Neural cell (in vitro differentiated cells): Measurements from ENCODE around the gene LIMD2. TPM values are rescaled to one million over a fixed set of nuclear protein-coding genes. Genes with fewer than 3 reads are reported as not detected.

ENCODE experiments used
- H2AFZ ChIP-seq: fragments of 200-600, 300-800 bp; sonication (generic), shearing (Covaris generic); 2 replicates; pipeline ENCODE4 v1.6.0; 2014; ENCODE audit warnings: low read depth, mild to moderate bottlenecking, antibody characterized with exemption, low read length, moderate library complexity
- H3F3A ChIP-seq: fragments of 200-600 bp; shearing (Covaris generic); 2 replicates; pipeline ENCODE4 v1.6.1; 2016; ENCODE audit warnings: mild to moderate bottlenecking, moderate library complexity, mixed read lengths, antibody characterized with exemption, low read length; ENCODE audit not compliant: insufficient read depth, poor library complexity, severe bottlenecking
- H3K27ac ChIP-seq: fragments of 200-600, 300-800 bp; sonication (generic), shearing (Covaris generic); 2 replicates; pipeline ENCODE4 v1.5.1; 2014; ENCODE audit warnings: mild to moderate bottlenecking, low read length, moderate library complexity
- H3K27me3 ChIP-seq: fragments of 300-800, 200-600 bp; sonication (generic), shearing (Covaris generic); 2 replicates; pipeline ENCODE4 v1.6.0; 2014; ENCODE audit warnings: mild to moderate bottlenecking, low read depth, low read length, moderate library complexity; ENCODE audit not compliant: insufficient read depth
- H3K36me3 ChIP-seq: fragments of 300-800, 200-600 bp; sonication (generic), shearing (Covaris generic); 2 replicates; pipeline ENCODE4 v1.5.1; 2014; ENCODE audit warnings: mild to moderate bottlenecking, antibody characterized with exemption, low read length, moderate library complexity; ENCODE audit not compliant: insufficient read depth
- H3K4me2 ChIP-seq: fragments of 300-800, 200-600 bp; sonication (generic), shearing (Covaris generic); 2 replicates; pipeline ENCODE4 v1.6.0; 2014; ENCODE audit warnings: mild to moderate bottlenecking, low read length
- H3K4me3 ChIP-seq: fragments of 300-800, 200-600 bp; sonication (generic), shearing (Covaris generic); 2 replicates; pipeline ENCODE4 v1.5.1; 2014; ENCODE audit warnings: mild to moderate bottlenecking, low read length, moderate library complexity
- H3K79me2 ChIP-seq: fragments of 200-600 bp; shearing (Covaris generic); replicated peaks from 2 replicates; pipeline ENCODE4 v1.6.0; 2014; ENCODE audit warnings: mild to moderate bottlenecking, low read length, moderate library complexity; ENCODE audit not compliant: insufficient read depth
- H3K9ac ChIP-seq: fragments of 300-800, 200-600 bp; sonication (generic), shearing (Covaris generic); 2 replicates; pipeline ENCODE4 v1.6.1; 2016; ENCODE audit warnings: mild to moderate bottlenecking, low read length, mixed read lengths
- H3K9me2 ChIP-seq: fragments of 200-600 bp; shearing (Covaris generic); 2 replicates; pipeline ENCODE4 v1.6.1; 2016; ENCODE audit warnings: mild to moderate bottlenecking, low read length, mixed read lengths; ENCODE audit not compliant: insufficient read depth
- H3K9me3 ChIP-seq: fragments of 200-600, 300-800 bp; sonication (generic), shearing (Covaris generic); 2 replicates; pipeline ENCODE4 v1.6.1; 2016; ENCODE audit warnings: mild to moderate bottlenecking, mixed run types, low read length, moderate library complexity, mixed read lengths
- H4K20me1 ChIP-seq: fragments of 200-600 bp; shearing (Covaris generic); 2 replicates; pipeline ENCODE4 v1.6.1; 2016; ENCODE audit warnings: mild to moderate bottlenecking, mixed run types; ENCODE audit not compliant: insufficient read depth
- CTCF ChIP-seq: fragments of 450-650 bp; IDR thresholded peaks from 2 replicates; pipeline ENCODE4 v1.5.1; 2014; ENCODE audit warnings: antibody characterized with exemption, mild to moderate bottlenecking, moderate library complexity; ENCODE audit not compliant: poor library complexity, severe bottlenecking
- EP300 ChIP-seq: fragments of 450-650 bp; conservative IDR thresholded peaks from 2 replicates; pipeline ENCODE4 v1.6.1; 2014; ENCODE audit warnings: antibody characterized with exemption, mild to moderate bottlenecking, moderate library complexity; ENCODE audit not compliant: poor library complexity, severe bottlenecking
- EZH2 ChIP-seq: fragments of 200-600, 300-800 bp; shearing (Covaris generic), sonication (generic); IDR thresholded peaks from 2 replicates; pipeline ENCODE4 v1.6.1; 2014; ENCODE audit warnings: antibody characterized with exemption, low read length, borderline replicate concordance, mild to moderate bottlenecking; ENCODE audit not compliant: insufficient read depth, poor library complexity, severe bottlenecking
- MXI1 ChIP-seq: fragments of 450-650 bp; conservative IDR thresholded peaks from 2 replicates; pipeline ENCODE4 v1.6.1; 2014; ENCODE audit warnings: antibody characterized with exemption, mild to moderate bottlenecking; ENCODE audit not compliant: poor library complexity, severe bottlenecking
- POLR2AphosphoS5 ChIP-seq: IDR thresholded peaks from 2 replicates; pipeline ENCODE4 v1.6.1; 2012
- RAD21 ChIP-seq: fragments of 450-650 bp; conservative IDR thresholded peaks from 2 replicates; pipeline ENCODE4 v1.6.1; 2014; ENCODE audit warnings: antibody characterized with exemption, mild to moderate bottlenecking, moderate library complexity
- REST ChIP-seq: IDR thresholded peaks from 2 replicates; pipeline ENCODE4 v1.6.1; 2012; ENCODE audit warnings: borderline replicate concordance
- SMC3 ChIP-seq: fragments of 450-650 bp; conservative IDR thresholded peaks from 2 replicates; pipeline ENCODE4 v1.6.1; 2014; ENCODE audit warnings: antibody characterized with exemption, mild to moderate bottlenecking, moderate library complexity; ENCODE audit not compliant: poor library complexity
- TAF1 ChIP-seq: IDR thresholded peaks from 2 replicates; pipeline ENCODE4 v1.6.1; 2012; ENCODE audit warnings: low read depth
- polyA plus RNA-seq: library from polyadenylated mRNA; depleted of rRNA; stranded (reverse); fragments of >200 nt; gene quantifications from 2 replicates; pipeline ENCODE4 v1.2.3, GENCODE V29; 2014

The LIMD2 gene
- polyA plus RNA-seq, 1 donor from 2014 or later, result 132 TPM

GRCh38 chr17:63682441-63682840 lies 17.5 kb downstream of the LIMD2 start:
- no peak overlapping the region for H2AFZ ChIP-seq
- TF ChIP-seq SMC3, result no peak
- TF ChIP-seq CTCF, result no peak
- TF ChIP-seq EP300, result no peak
- no peak for TF ChIP-seq EZH2
- TF ChIP-seq RAD21, result no peak
- no peak for TF ChIP-seq POLR2AphosphoS5
- no peak for TF ChIP-seq REST
- no peak for TF ChIP-seq TAF1
- TF ChIP-seq MXI1, result no peak

DNA sequence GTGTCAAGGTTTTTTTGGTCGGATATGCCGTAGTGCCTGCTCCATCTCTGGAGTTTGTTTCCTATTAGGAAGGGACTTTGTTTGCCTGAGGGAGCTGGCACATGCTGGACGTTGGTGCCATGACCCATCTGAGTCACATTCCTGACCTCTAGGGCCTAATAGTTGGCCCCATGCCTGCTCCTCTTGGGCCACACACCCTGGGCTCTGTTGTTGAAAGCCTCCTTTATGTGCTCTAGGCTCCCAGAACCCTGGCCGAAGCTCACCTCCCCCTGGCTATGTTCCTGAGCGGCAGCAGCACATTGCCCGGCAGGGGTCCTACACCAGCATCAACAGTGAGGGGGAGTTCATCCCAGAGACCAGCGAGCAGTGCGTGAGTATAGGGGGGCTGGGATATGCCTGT lies 18.4 kb downstream of the LIMD2 start:
- TF ChIP-seq REST, result no peak
- TF ChIP-seq EZH2, result no peak
- no peak for TF ChIP-seq EP300
- TF ChIP-seq SMC3, result no peak
- no peak for TF ChIP-seq RAD21
- TF ChIP-seq POLR2AphosphoS5, result no peak
- TF ChIP-seq CTCF, result no peak
- no peak for TF ChIP-seq MXI1
- no peak for TF ChIP-seq TAF1
- H3K9me2 ChIP-seq, result no peaks in the 10 kb centered on the region
- no peak overlapping the region for H3K4me3 ChIP-seq
- H3K27me3 ChIP-seq, result no peaks in the 10 kb centered on the region
- no peak overlapping the region for H2AFZ ChIP-seq
- no peaks in the 10 kb centered on the region for H3K9me3 ChIP-seq
- H3K27ac ChIP-seq, result no peak overlapping the region
- H4K20me1 ChIP-seq, result no peaks in the 10 kb centered on the region
- no peak overlapping the region for H3K9ac ChIP-seq
- no peak overlapping the region for H3K4me2 ChIP-seq
- no peaks in the 10 kb centered on the region for H3F3A ChIP-seq
- no peaks in the 10 kb centered on the region for H3K79me2 ChIP-seq
- H3K36me3 ChIP-seq, result peaks cover 4% of the 10 kb centered on the region

More at GRCh38 chr17:63682441-63682840, 17.5 kb downstream of the LIMD2 start:
- no peak overlapping the region for H3K4me2 ChIP-seq
- no peaks in the 10 kb centered on the region for H3F3A ChIP-seq
- no peaks in the 10 kb centered on the region for H3K9me3 ChIP-seq
- no peak overlapping the region for H3K4me3 ChIP-seq
- H3K36me3 ChIP-seq, result peaks cover 4% of the 10 kb centered on the region
- no peak overlapping the region for H3K27ac ChIP-seq
- no peaks in the 10 kb centered on the region for H3K9me2 ChIP-seq
- H3K9ac ChIP-seq, result no peak overlapping the region
- no peaks in the 10 kb centered on the region for H4K20me1 ChIP-seq
- no peaks in the 10 kb centered on the region for H3K27me3 ChIP-seq
- H3K79me2 ChIP-seq, result no peaks in the 10 kb centered on the region
